ENCODE measurements around the gene GPATCH8. TPM values are rescaled to one million over a fixed set of nuclear protein-coding genes. Genes with fewer than 3 reads are reported as not detected.
"Not testable (repeated sequence)": the region's sequence is repeated elsewhere in the genome, so short reads cannot be mapped to it uniquely, and the experiment has no call there.

Gene GPATCH8
- total RNA-seq, 1 donor from 2014 or later: 76.3 TPM

DNA sequence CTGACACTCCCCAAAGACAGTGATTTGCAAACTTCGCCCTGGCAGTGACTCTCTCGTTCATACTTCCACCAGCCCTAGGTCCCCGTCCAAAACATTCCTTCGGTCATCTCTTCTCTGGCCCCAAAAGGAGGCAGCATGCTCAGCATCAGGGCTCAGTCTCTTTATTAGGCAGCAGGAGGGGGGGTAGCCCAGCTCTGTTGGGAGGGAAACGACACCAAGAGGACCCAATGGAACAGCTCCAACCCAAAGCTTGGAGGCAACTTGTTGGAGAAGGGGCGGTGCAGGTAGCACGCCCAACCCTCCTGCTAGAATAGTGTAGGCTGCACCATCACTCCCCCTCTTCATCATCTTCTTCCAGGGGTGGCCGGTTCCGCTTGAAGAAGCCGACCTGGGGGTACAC is 131.2 kb downstream of the GPATCH8 start:
- no peak overlapping the region for H3K4me3 Mint-ChIP-seq
- TF ChIP-seq, protein P1, sequence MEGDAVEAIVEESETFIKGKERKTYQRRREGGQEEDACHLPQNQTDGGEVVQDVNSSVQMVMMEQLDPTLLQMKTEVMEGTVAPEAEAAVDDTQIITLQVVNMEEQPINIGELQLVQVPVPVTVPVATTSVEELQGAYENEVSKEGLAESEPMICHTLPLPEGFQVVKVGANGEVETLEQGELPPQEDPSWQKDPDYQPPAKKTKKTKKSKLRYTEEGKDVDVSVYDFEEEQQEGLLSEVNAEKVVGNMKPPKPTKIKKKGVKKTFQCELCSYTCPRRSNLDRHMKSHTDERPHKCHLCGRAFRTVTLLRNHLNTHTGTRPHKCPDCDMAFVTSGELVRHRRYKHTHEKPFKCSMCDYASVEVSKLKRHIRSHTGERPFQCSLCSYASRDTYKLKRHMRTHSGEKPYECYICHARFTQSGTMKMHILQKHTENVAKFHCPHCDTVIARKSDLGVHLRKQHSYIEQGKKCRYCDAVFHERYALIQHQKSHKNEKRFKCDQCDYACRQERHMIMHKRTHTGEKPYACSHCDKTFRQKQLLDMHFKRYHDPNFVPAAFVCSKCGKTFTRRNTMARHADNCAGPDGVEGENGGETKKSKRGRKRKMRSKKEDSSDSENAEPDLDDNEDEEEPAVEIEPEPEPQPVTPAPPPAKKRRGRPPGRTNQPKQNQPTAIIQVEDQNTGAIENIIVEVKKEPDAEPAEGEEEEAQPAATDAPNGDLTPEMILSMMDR (IDR thresholded peaks at IDR 0.05; ENCODE audit: unreplicated experiment): no peak

DNA sequence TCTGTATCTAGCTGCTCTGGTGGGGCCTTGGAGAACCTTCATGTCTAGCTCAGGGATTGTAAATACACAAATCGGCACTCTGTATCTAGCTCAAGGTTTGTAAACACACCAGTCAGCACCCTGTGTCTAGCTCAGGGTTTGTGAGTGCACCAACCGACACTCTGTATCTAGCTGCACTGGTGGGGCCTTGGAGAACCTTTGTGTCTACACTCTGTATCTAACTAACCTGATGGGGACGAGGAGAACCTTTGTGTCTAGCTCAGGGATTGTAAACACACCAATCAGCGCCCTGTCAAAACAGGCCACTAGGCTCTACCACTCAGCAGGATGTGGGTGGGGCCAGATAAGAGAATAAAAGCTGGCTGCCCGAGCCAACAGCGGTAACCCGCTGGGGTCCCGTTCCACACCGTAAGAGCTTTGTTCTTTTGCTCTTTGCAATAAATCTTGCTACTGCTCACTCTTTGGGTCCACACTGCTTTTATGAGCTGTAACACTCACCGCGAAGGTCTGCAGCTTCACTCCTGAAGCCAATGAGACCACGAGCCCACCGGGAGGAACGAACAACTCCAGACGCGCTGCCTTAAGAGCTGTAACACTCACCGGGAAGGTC is 133.7 kb downstream of the GPATCH8 start:
- DNase-seq (ENCODE audit: low spot score in 2 of 2, unreplicated experiment in 2 of 2); H3K4me3 Mint-ChIP-seq; H3K27ac Mint-ChIP-seq; H3K9me3 Mint-ChIP-seq; H3K36me3 Mint-ChIP-seq; H3K4me1 Mint-ChIP-seq: not testable (repeated sequence)
- H3K27me3 Mint-ChIP-seq (ENCODE audit: low read depth): peaks cover 31% of the 10 kb centered on the region

More for the DNA sequence above, 131.2 kb downstream of the GPATCH8 start:
- H3K9me3 Mint-ChIP-seq: no peaks in the 10 kb centered on the region
- H3K36me3 Mint-ChIP-seq: no peaks in the 10 kb centered on the region
- peaks cover 13% of the 10 kb centered on the region for H3K27me3 Mint-ChIP-seq (ENCODE audit: low read depth)
- no peak for DNase-seq (ENCODE audit: low spot score in 2 of 2, unreplicated experiment in 2 of 2)
- no peak overlapping the region for H3K27ac Mint-ChIP-seq
- peaks cover 11% of the 10 kb centered on the region for H3K4me1 Mint-ChIP-seq

DNA sequence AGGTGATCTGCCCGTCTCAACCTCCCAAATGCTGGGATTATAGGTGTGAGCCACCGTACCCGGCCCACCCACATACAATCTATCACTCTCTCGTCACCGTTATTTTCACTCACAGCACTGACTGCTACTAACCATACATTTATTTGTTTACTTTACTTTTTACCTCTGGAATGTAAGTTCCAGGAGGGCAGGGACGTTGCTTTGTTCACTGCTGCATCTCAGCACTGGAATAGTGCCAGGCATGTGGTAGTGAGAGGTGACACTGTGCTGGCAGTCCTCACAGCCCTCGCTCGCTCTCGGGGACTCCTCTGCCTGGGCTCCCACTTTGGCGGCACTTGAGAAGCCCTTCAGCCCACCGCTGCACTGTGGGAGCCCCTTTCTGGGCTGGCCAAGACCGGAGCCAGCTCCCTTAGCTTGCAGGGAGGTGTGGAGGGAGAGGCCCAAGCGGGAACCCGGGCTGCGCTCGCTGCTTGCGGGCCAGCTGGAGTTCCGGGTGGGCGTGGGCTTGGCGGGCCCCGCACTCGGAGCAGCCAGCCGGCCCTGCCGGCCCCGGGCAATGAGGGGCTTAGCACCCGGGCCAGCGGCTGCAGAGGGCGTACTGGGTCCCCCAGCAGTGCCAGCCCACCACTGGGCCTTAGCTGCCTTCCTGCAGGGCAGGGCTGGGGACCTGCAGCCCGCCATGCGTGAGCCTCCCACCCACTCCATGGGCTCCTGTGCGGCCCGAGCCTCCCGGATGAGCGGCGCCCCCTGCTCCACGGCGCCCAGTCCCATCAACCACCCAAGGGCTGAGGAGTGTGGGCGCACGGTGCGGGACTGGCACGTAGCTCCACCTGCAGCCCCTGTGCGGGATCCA is 134.6 kb downstream of the GPATCH8 start:
- H3K27me3 Mint-ChIP-seq (ENCODE audit: low read depth): peaks cover 31% of the 10 kb centered on the region
- not testable (repeated sequence) for H3K4me1 Mint-ChIP-seq; DNase-seq (ENCODE audit: low spot score in 2 of 2, unreplicated experiment in 2 of 2); H3K36me3 Mint-ChIP-seq; H3K4me3 Mint-ChIP-seq; H3K27ac Mint-ChIP-seq; H3K9me3 Mint-ChIP-seq

GRCh38 chr17:44367231-44367979 is 135.8 kb downstream of the GPATCH8 start:
- TF ChIP-seq, protein P1 (IDR thresholded peaks at IDR 0.05; ENCODE audit: unreplicated experiment): no peak
- no peak for DNase-seq (ENCODE audit: low spot score in 2 of 2, unreplicated experiment in 2 of 2)
- peaks cover 11% of the 10 kb centered on the region for H3K4me1 Mint-ChIP-seq
- no peak overlapping the region for H3K4me3 Mint-ChIP-seq
- no peaks in the 10 kb centered on the region for H3K9me3 Mint-ChIP-seq
- H3K27me3 Mint-ChIP-seq (ENCODE audit: low read depth): peaks cover 31% of the 10 kb centered on the region
- H3K27ac Mint-ChIP-seq: no peak overlapping the region
- H3K36me3 Mint-ChIP-seq: no peaks in the 10 kb centered on the region

DNA sequence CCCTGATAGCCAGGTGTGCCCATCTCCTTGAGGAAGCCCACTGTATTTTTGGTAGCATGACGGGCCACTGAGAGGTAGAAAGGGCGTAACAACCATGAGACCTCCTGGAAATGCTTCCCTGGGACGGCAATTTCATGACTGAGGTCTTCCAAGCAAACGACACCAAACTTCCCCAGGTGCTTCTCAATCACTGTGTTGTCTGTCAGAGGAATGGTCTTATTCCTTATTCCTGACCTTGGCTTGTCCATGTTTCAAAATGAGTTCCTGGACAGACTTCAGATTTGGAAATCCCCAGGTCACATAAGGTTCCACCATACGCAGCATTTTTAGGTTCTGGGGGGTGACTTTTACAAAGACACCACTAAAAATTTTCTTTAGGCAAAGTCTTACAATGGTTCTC is 138.2 kb downstream of the GPATCH8 start:
- Mint-ChIP-seq H3K27me3 (ENCODE audit: low read depth) (peaks cover 25% of the 10 kb centered on the region), H3K4me1 (peaks cover 34% of the 10 kb centered on the region), H3K4me3 (peak overlapping the region; percentile 82)
- not testable (repeated sequence) for H3K36me3 Mint-ChIP-seq; H3K9me3 Mint-ChIP-seq; H3K27ac Mint-ChIP-seq; DNase-seq (ENCODE audit: low spot score in 2 of 2, unreplicated experiment in 2 of 2)

GRCh38 chr17:44363613-44364159 is 139.5 kb downstream of the GPATCH8 start, which contains the start of gene FAM171A2:
Gene FAM171A2, minus strand, starts transcription at chr17:44363853. Its CDS starts 139 bp downstream, at chr17:44363714.
- Mint-ChIP-seq H3K27me3 (ENCODE audit: low read depth) (peaks cover 25% of the 10 kb centered on the region), H3K27ac (peak within 1 kb of the TSS; percentile 78), H3K9me3 (no peaks in the 10 kb centered on the region), H3K4me1 (peaks cover 39% of the 10 kb centered on the region), H3K36me3 (peaks cover 5% of the 10 kb centered on the region), H3K4me3 (peak within 1 kb of the TSS; percentile 82)
- peak; percentile 81 to 89 for DNase-seq (ENCODE audit: low spot score in 2 of 2, unreplicated experiment in 2 of 2)
- TF ChIP-seq, protein P1 (IDR thresholded peaks at IDR 0.05; ENCODE audit: unreplicated experiment): peak; percentile 78
